Measurements from ENCODE around the gene GDF2. TPM values are rescaled to one million over a fixed set of nuclear protein-coding genes. Genes with fewer than 3 reads are reported as not detected.

The GDF2 gene
- total RNA-seq, 4 donors from 2014 or later = not detected

- H3K27me3 ChIP-seq = no peaks in the 10 kb centered on the region
- H3K27ac ChIP-seq = no peak overlapping the region
- no peaks in the 10 kb centered on the region for H3K36me3 ChIP-seq
- no peak overlapping the region for H3K4me3 ChIP-seq
- no peak for DNase-seq (ENCODE audit: low spot score in 2 of 2)
- TF ChIP-seq POLR2A (IDR thresholded peaks at IDR 0.05) = no peak
- no peak for TF ChIP-seq CTCF (IDR thresholded peaks at IDR 0.05)
- no peak for TF ChIP-seq EP300 (IDR thresholded peaks at IDR 0.05)
- WGBS, 2 donors = 72 to 77% methylated on average over 3 of the region's 3 CpGs
- H3K9me3 ChIP-seq = no peaks in the 10 kb centered on the region
- no peaks in the 10 kb centered on the region for H3K4me1 ChIP-seq
These were observed 8.6 kb downstream of the GDF2 start for GRCh38 chr10:47330804-47331203.

GRCh38 chr10:47331491-47331890 lies 9.2 kb downstream of the GDF2 start:
- H3K4me1 ChIP-seq = no peaks in the 10 kb centered on the region
- DNase-seq (ENCODE audit: low spot score in 2 of 2) = no peak
- TF ChIP-seq POLR2A (IDR thresholded peaks at IDR 0.05) = no peak
- no peak for TF ChIP-seq CTCF (IDR thresholded peaks at IDR 0.05)
- no peak for TF ChIP-seq EP300 (IDR thresholded peaks at IDR 0.05)
- H3K4me3 ChIP-seq = no peak overlapping the region
- no peaks in the 10 kb centered on the region for H3K9me3 ChIP-seq
- H3K36me3 ChIP-seq = no peaks in the 10 kb centered on the region
- H3K27me3 ChIP-seq = no peaks in the 10 kb centered on the region
- 91 to 99% methylated on average over 8 to 9 of the region's 9 CpGs for WGBS, 2 donors
- no peak overlapping the region for H3K27ac ChIP-seq

- Histone ChIP-seq H3K27me3 (no peaks in the 10 kb centered on the region), H3K9me3 (no peaks in the 10 kb centered on the region), H3K27ac (no peak overlapping the region), H3K36me3 (no peaks in the 10 kb centered on the region), H3K4me1 (no peaks in the 10 kb centered on the region), H3K4me3 (no peak overlapping the region)
- DNase-seq (ENCODE audit: low spot score in 2 of 2) = no peak
- 68 to 69% methylated on average over 7 of the region's 7 CpGs for WGBS, 2 donors
- TF ChIP-seq POLR2A (IDR thresholded peaks at IDR 0.05) (no peak), CTCF (IDR thresholded peaks at IDR 0.05) (no peak), EP300 (IDR thresholded peaks at IDR 0.05) (no peak)
These were observed 9.7 kb downstream of the GDF2 start for GRCh38 chr10:47331954-47332353.

- Histone ChIP-seq H3K36me3 (no peaks in the 10 kb centered on the region), H3K9me3 (no peaks in the 10 kb centered on the region), H3K4me1 (no peaks in the 10 kb centered on the region), H3K4me3 (no peak overlapping the region), H3K27me3 (no peaks in the 10 kb centered on the region), H3K27ac (no peak overlapping the region)
- 71 to 74% methylated on average over 3 of the region's 3 CpGs for whole genome bisulfite sequencing, 2 donors
- TF ChIP-seq EP300 (IDR thresholded peaks at IDR 0.05) (no peak), POLR2A (IDR thresholded peaks at IDR 0.05) (no peak)
- DNase-seq (ENCODE audit: low spot score in 2 of 2) = no peak
These were observed 10.1 kb downstream of the GDF2 start for GRCh38 chr10:47332371-47332770.

- no peaks in the 10 kb centered on the region for H3K9me3 ChIP-seq
- 78 to 79% methylated on average over 3 of the region's 3 CpGs for WGBS, 2 donors
- no peak overlapping the region for H3K27ac ChIP-seq
- no peaks in the 10 kb centered on the region for H3K27me3 ChIP-seq
- H3K4me3 ChIP-seq = no peak overlapping the region
- DNase-seq (ENCODE audit: low spot score in 2 of 2) = no peak
- TF ChIP-seq CTCF (IDR thresholded peaks at IDR 0.05) (no peak), EP300 (IDR thresholded peaks at IDR 0.05) (no peak), POLR2A (IDR thresholded peaks at IDR 0.05) (no peak)
- no peaks in the 10 kb centered on the region for H3K4me1 ChIP-seq
- H3K36me3 ChIP-seq = no peaks in the 10 kb centered on the region
These were observed 10.7 kb downstream of the GDF2 start for GRCh38 chr10:47332946-47333345.

GRCh38 chr10:47333532-47333931 lies 11.3 kb downstream of the GDF2 start:
- no peaks in the 10 kb centered on the region for H3K9me3 ChIP-seq
- 87 to 90% methylated on average over 6 of the region's 6 CpGs for WGBS, 2 donors
- TF ChIP-seq CTCF (IDR thresholded peaks at IDR 0.05) = no peak
- no peak for TF ChIP-seq EP300 (IDR thresholded peaks at IDR 0.05)
- no peak for TF ChIP-seq POLR2A (IDR thresholded peaks at IDR 0.05)
- no peak overlapping the region for H3K4me3 ChIP-seq
- no peak for DNase-seq (ENCODE audit: low spot score in 2 of 2)
- H3K27me3 ChIP-seq = no peaks in the 10 kb centered on the region
- H3K36me3 ChIP-seq = no peaks in the 10 kb centered on the region
- H3K27ac ChIP-seq = no peak overlapping the region
- H3K4me1 ChIP-seq = no peaks in the 10 kb centered on the region

Data from tibial nerve (tissue), 4 donors.